Naive thymus-derived CD4-positive, alpha-beta T cell (primary cell): ENCODE results near the gene DNAJA4. TPM values are rescaled to one million over a fixed set of nuclear protein-coding genes. Genes with fewer than 3 reads are reported as not detected.

Source experiments
- ATAC-seq: fragments of 150-1000 bp; cut with Tn5 transposase; 2 replicates; pipeline ENCODE4 v1.10.0; 2021; ENCODE audit warnings: mild to moderate bottlenecking, moderate library complexity
- CTCF ChIA-PET: fragments of 350-600 bp; sonication (Branson Sonifier 250); formaldehyde crosslinking; loops from one replicate; lab custom pipeline; 2021; ENCODE audit warnings: antibody characterized with exemption; lab: Charles Lee
- POLR2A ChIA-PET: fragments of 350-600 bp; sonication (Branson Sonifier 250); formaldehyde crosslinking; loops from one replicate; lab custom pipeline; 2021; ENCODE audit warnings: antibody characterized with exemption, inconsistent platforms; lab: Charles Lee
- DNase-seq, 9 donors: peaks; one replicate each; pipeline versions ENCODE4 v3.0.0 to v3.0.0-alpha.2; 2020 to 2022; ENCODE audit warnings: mixed read lengths in 1 of 9
- H3K27ac ChIP-seq: one replicate; pipeline ENCODE4 v1.7.0; 2013; ENCODE audit warnings: mild to moderate bottlenecking, low read depth, low read length, moderate library complexity
- H3K27me3 ChIP-seq, 2 donors: one replicate each; pipeline ENCODE4 v1.7.0; 2013; ENCODE audit warnings: low read length in 2 of 2, mild to moderate bottlenecking in 2 of 2, moderate library complexity in 2 of 2; ENCODE audit not compliant: control insufficient read depth in 2 of 2, insufficient read depth in 2 of 2
- H3K36me3 ChIP-seq, 3 experiments: 1 replicate in 2 of 3; 2 replicates in 1 of 3; pipeline ENCODE4 v1.7.0; 2013; ENCODE audit warnings: low read length in 3 of 3, mild to moderate bottlenecking in 3 of 3, moderate library complexity in 1 of 3; ENCODE audit not compliant: insufficient read depth in 3 of 3, control insufficient read depth in 2 of 3
- H3K4me1 ChIP-seq, 2 donors: one replicate each; pipeline ENCODE4 v1.7.0; 2013; ENCODE audit warnings: low read length in 2 of 2, mild to moderate bottlenecking in 2 of 2, moderate library complexity in 1 of 2; ENCODE audit not compliant: control insufficient read depth in 2 of 2, insufficient read depth in 2 of 2
- H3K4me3 ChIP-seq: 2 replicates; pipeline ENCODE4 v1.7.0; 2013; ENCODE audit warnings: mild to moderate bottlenecking, low read length
- H3K9me3 ChIP-seq, 3 experiments: 1 replicate in 2 of 3; 2 replicates in 1 of 3; pipeline ENCODE4 v1.7.0; 2013; ENCODE audit warnings: low read length in 3 of 3; ENCODE audit not compliant: control insufficient read depth in 2 of 3
- H3K27ac Mint-ChIP-seq, 9 donors: one replicate each; pipeline ENCODE4 v1.8.0; 2020 to 2022; ENCODE audit warnings: mixed read lengths in 9 of 9, mild to moderate bottlenecking in 8 of 9, moderate library complexity in 5 of 9, inconsistent platforms in 2 of 9
- H3K27me3 Mint-ChIP-seq, 5 donors: one replicate each; pipeline ENCODE4 v1.8.0; 2021 to 2022; ENCODE audit warnings: mixed read lengths in 5 of 5, mild to moderate bottlenecking in 1 of 5
- H3K36me3 Mint-ChIP-seq, 5 donors: one replicate each; pipeline ENCODE4 v1.8.0; 2020 to 2022; ENCODE audit warnings: mixed read lengths in 5 of 5, mild to moderate bottlenecking in 3 of 5, inconsistent platforms in 1 of 5
- H3K4me1 Mint-ChIP-seq, 7 donors: one replicate each; pipeline ENCODE4 v1.8.0; 2020 to 2022; ENCODE audit warnings: mixed read lengths in 7 of 7, mild to moderate bottlenecking in 3 of 7, inconsistent platforms in 1 of 7
- H3K4me3 Mint-ChIP-seq, 10 donors: one replicate each; pipeline ENCODE4 v1.8.0; 2020 to 2022; ENCODE audit warnings: mild to moderate bottlenecking in 10 of 10, mixed read lengths in 10 of 10, moderate library complexity in 6 of 10, inconsistent platforms in 2 of 10
- H3K9me3 Mint-ChIP-seq, 11 donors: one replicate each; pipeline ENCODE4 v1.8.0; 2020 to 2022; ENCODE audit warnings: mixed read lengths in 11 of 11, mild to moderate bottlenecking in 4 of 11, inconsistent platforms in 1 of 11, moderate library complexity in 1 of 11
- intact Hi-C, 2 donors: fragments of 100-400 bp; cut with micrococcal nuclease; formaldehyde crosslinking; loops; one replicate each; pipeline ENCODE4 v1.15.1; 2023
- polyA plus RNA-seq, 2 donors: library from polyadenylated mRNA; unstranded; fragments of 300-500 nt; fragmentation: Illumina TruSeq; gene quantifications; one replicate each; pipeline ENCODE4 v1.2.3, GENCODE V29; 2021
- total RNA-seq, 6 experiments: library from RNA in 5 of 6; stranded (reverse) in 5 of 6; gene quantifications; 1 replicate in 5 of 6; 2 replicates in 1 of 6; pipeline ENCODE4 v1.2.3 and lab custom pipeline; 2021 to 2026

Gene DNAJA4
- total and polyA plus RNA-seq, 7 experiments from 2014 or later = 9.9 to 44.7 (median 35.0) TPM

GRCh38 chr15:78249131-78249530 lies 15.2 kb upstream of the DNAJA4 start:
- Histone ChIP-seq H3K4me3 (no peak overlapping the region), H3K9me3 (no peaks in the 10 kb centered on the region), H3K4me1 (no peaks in the 10 kb centered on the region), H3K36me3 (no peaks in the 10 kb centered on the region), H3K27ac (no peak overlapping the region), H3K27me3 (no peaks in the 10 kb centered on the region)
- no peaks in the 10 kb centered on the region for H3K4me1 Mint-ChIP-seq
- peaks cover 0 to 12% (median 0%) of the 10 kb centered on the region in 5 donors for H3K27me3 Mint-ChIP-seq
- ATAC-seq (no peak), DNase-seq (no peak)
- CTCF ChIA-PET = no interaction called here
- no peak overlapping the region for H3K27ac Mint-ChIP-seq
- POLR2A ChIA-PET = no interaction called here
- no peaks in the 10 kb centered on the region for H3K36me3 Mint-ChIP-seq
- intact Hi-C loops = no loop called here
- no peak overlapping the region for H3K4me3 Mint-ChIP-seq
- H3K9me3 Mint-ChIP-seq = peaks cover 0 to 1% (median 0%) of the 10 kb centered on the region in 11 donors

GRCh38 chr15:78251136-78251535 lies 13.2 kb upstream of the DNAJA4 start:
- Mint-ChIP-seq H3K36me3 (no peaks in the 10 kb centered on the region), H3K27me3 (peaks cover 0 to 12% (median 0%) of the 10 kb centered on the region in 5 donors), H3K27ac (no peak overlapping the region), H3K4me3 (no peak overlapping the region), H3K4me1 (no peaks in the 10 kb centered on the region), H3K9me3 (no peaks in the 10 kb centered on the region)
- ChIA-PET POLR2A (no interaction called here), CTCF (interaction anchor here (0.6 kb wide), 1 partner anchor 138 kb away, joined by 4 read pairs; no protein-coding TSS in a partner anchor)
- no peak overlapping the region for H3K4me3 ChIP-seq
- intact Hi-C loops = no loop called here
- no peaks in the 10 kb centered on the region for H3K9me3 ChIP-seq
- no peaks in the 10 kb centered on the region for H3K27me3 ChIP-seq
- no peak for ATAC-seq
- H3K27ac ChIP-seq = no peak overlapping the region
- no peak for DNase-seq
- no peaks in the 10 kb centered on the region for H3K36me3 ChIP-seq
- no peaks in the 10 kb centered on the region for H3K4me1 ChIP-seq

- ATAC-seq (no peak), DNase-seq (no peak)
- Mint-ChIP-seq H3K9me3 (no peaks in the 10 kb centered on the region), H3K27ac (no peak overlapping the region), H3K36me3 (no peaks in the 10 kb centered on the region), H3K4me3 (no peak overlapping the region), H3K27me3 (peaks cover 0 to 7% (median 0%) of the 10 kb centered on the region in 5 donors), H3K4me1 (no peaks in the 10 kb centered on the region)
- intact Hi-C loops = no loop called here
- ChIA-PET POLR2A (interaction anchor here (1.9 kb wide), 1 partner anchor 44 kb away, joined by 5 read pairs; the partner anchor contains the start of gene SKIC8), CTCF (no interaction called here)
- H3K4me3 ChIP-seq = no peak overlapping the region
- H3K27ac ChIP-seq = no peak overlapping the region
- no peaks in the 10 kb centered on the region for H3K36me3 ChIP-seq
- no peaks in the 10 kb centered on the region for H3K9me3 ChIP-seq
- H3K27me3 ChIP-seq = no peaks in the 10 kb centered on the region
- no peaks in the 10 kb centered on the region for H3K4me1 ChIP-seq
These were observed 8.8 kb upstream of the DNAJA4 start for GRCh38 chr15:78255421-78256043.

- no peaks in the 10 kb centered on the region for H3K4me1 Mint-ChIP-seq
These were observed 8.3 kb upstream of the DNAJA4 start for GRCh38 chr15:78256044-78256437.

GRCh38 chr15:78257681-78258080 lies 6.7 kb upstream of the DNAJA4 start:
- Histone ChIP-seq H3K4me3 (no peak overlapping the region), H3K36me3 (no peaks in the 10 kb centered on the region), H3K27me3 (no peaks in the 10 kb centered on the region), H3K27ac (no peak overlapping the region), H3K9me3 (no peaks in the 10 kb centered on the region), H3K4me1 (no peaks in the 10 kb centered on the region)
- intact Hi-C loops = no loop called here
- POLR2A ChIA-PET = interaction anchor here (1.3 kb wide), 1 partner anchor 11 kb away, joined by 3 read pairs; no protein-coding TSS in a partner anchor
- CTCF ChIA-PET = interaction anchor here (0.5 to 1.1 kb wide), 3 partner anchors 16 to 226 kb away, joined by 3 read pairs; no protein-coding TSS in a partner anchor
- Mint-ChIP-seq H3K36me3 (no peaks in the 10 kb centered on the region), H3K9me3 (no peaks in the 10 kb centered on the region), H3K4me1 (no peaks in the 10 kb centered on the region), H3K4me3 (no peak overlapping the region), H3K27me3 (no peaks in the 10 kb centered on the region), H3K27ac (no peak overlapping the region)
- ATAC-seq (no peak), DNase-seq (no peak)

More at GRCh38 chr15:78256044-78256437, 8.3 kb upstream of the DNAJA4 start:
- no peaks in the 10 kb centered on the region for H3K27me3 ChIP-seq
- DNase-seq (no peak), ATAC-seq (no peak)
- no peaks in the 10 kb centered on the region for H3K9me3 ChIP-seq
- Mint-ChIP-seq H3K27me3 (peaks cover 0 to 7% (median 0%) of the 10 kb centered on the region in 5 donors), H3K36me3 (no peaks in the 10 kb centered on the region), H3K27ac (no peak overlapping the region), H3K9me3 (no peaks in the 10 kb centered on the region), H3K4me3 (no peak overlapping the region)
- POLR2A ChIA-PET = interaction anchor here (1.9 kb wide), 1 partner anchor 43 kb away, joined by 5 read pairs; the partner anchor contains the start of gene SKIC8
- no peak overlapping the region for H3K4me3 ChIP-seq
- no peaks in the 10 kb centered on the region for H3K36me3 ChIP-seq
- CTCF ChIA-PET = no interaction called here
- H3K27ac ChIP-seq = no peak overlapping the region
- H3K4me1 ChIP-seq = no peaks in the 10 kb centered on the region
- intact Hi-C loops = no loop called here

GRCh38 chr15:78259232-78259631 lies 5.1 kb upstream of the DNAJA4 start:
- POLR2A ChIA-PET = no interaction called here
- no peaks in the 10 kb centered on the region for H3K27me3 ChIP-seq
- H3K27ac Mint-ChIP-seq = no peak overlapping the region
- H3K9me3 ChIP-seq = no peaks in the 10 kb centered on the region
- no peak overlapping the region for H3K4me3 ChIP-seq
- H3K36me3 Mint-ChIP-seq = no peaks in the 10 kb centered on the region
- ATAC-seq (no peak), DNase-seq (no peak)
- no peak overlapping the region for H3K4me3 Mint-ChIP-seq
- CTCF ChIA-PET = no interaction called here
- intact Hi-C loops = no loop called here
- no peaks in the 10 kb centered on the region for H3K36me3 ChIP-seq
- no peaks in the 10 kb centered on the region for H3K9me3 Mint-ChIP-seq
- peaks cover 0 to 5% (median 0%) of the 10 kb centered on the region in 7 donors for H3K4me1 Mint-ChIP-seq
- no peaks in the 10 kb centered on the region for H3K27me3 Mint-ChIP-seq
- peaks cover 0 to 4% of the 10 kb centered on the region in 2 donors for H3K4me1 ChIP-seq
- H3K27ac ChIP-seq = no peak overlapping the region

GRCh38 chr15:78260489-78260888 lies 3.9 kb upstream of the DNAJA4 start:
- no peaks in the 10 kb centered on the region for H3K27me3 ChIP-seq
- H3K4me3 ChIP-seq = no peak overlapping the region
- H3K9me3 Mint-ChIP-seq = no peaks in the 10 kb centered on the region
- H3K4me3 Mint-ChIP-seq = no peak overlapping the region
- DNase-seq = no peak
- intact Hi-C loops = no loop called here
- H3K36me3 ChIP-seq = no peaks in the 10 kb centered on the region
- POLR2A ChIA-PET = interaction anchor here (0.6 to 1.0 kb wide), 2 partner anchors 39 to 133 kb away, joined by 3 read pairs; partner anchors contain the start of gene SKIC8
- H3K27ac ChIP-seq = no peak overlapping the region
- H3K4me1 Mint-ChIP-seq = peaks cover 1 to 10% (median 5%) of the 10 kb centered on the region in 7 donors
- no peaks in the 10 kb centered on the region for H3K36me3 Mint-ChIP-seq
- H3K9me3 ChIP-seq = no peaks in the 10 kb centered on the region
- H3K27ac Mint-ChIP-seq = no peak overlapping the region
- H3K27me3 Mint-ChIP-seq = no peaks in the 10 kb centered on the region
- no peak for ATAC-seq
- H3K4me1 ChIP-seq = peaks cover 7% of the 10 kb centered on the region in 2 donors
- CTCF ChIA-PET = no interaction called here
